OCI-LY3 (cell line): Measurements from ENCODE around the gene AOX1.

Experiments
- CTCF ChIP-seq: fragments of 200-600, 300-600 bp; sonication (generic); IDR thresholded peaks from 2 replicates; pipeline ENCODE4 v1.5.1; 2014; ENCODE audit warnings: antibody characterized with exemption, low read length, low read depth
- EZH2phosphoT487 ChIP-seq: fragments of 200-600 bp; shearing (Covaris generic); IDR thresholded peaks from 2 replicates; pipeline ENCODE4 v1.6.1; 2018; ENCODE audit warnings: antibody characterized with exemption, mixed run types, low read depth

DNA sequence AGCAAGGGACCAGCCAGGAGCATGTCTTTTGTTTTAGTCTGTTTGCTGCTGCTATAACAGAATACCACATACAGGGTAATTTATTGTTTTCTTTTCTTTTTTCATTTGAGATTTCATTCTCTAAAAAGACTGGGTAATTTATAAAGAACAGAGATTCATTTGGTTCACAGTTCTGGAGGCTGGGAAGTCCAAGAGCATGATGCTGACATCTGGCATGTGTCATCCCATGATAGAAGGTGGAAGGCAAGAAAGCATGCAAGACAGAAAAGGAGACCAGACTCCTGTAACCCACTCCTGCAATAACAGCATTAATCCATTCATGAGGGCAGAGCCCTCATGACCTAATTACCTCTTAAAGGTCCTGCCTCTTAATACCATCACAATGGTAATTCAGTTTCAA lies 45.0 kb upstream of the AOX1 start:
- TF ChIP-seq CTCF (no peak), EZH2phosphoT487 (no peak)
